ENCODE data around the gene MIER3. TPM values are rescaled to one million over a fixed set of nuclear protein-coding genes. Genes with fewer than 3 reads are reported as not detected.
A peak's percentile ranks its signal among the peaks of the same experiment; 100 is the strongest.

Gene MIER3
- total and polyA plus RNA-seq, 9 of the 15 experiments (the other 6 are each of a cell fraction or from before 2014, with no cell fraction given), result 4.1 to 29.3 (median 13.0) TPM

DNA sequence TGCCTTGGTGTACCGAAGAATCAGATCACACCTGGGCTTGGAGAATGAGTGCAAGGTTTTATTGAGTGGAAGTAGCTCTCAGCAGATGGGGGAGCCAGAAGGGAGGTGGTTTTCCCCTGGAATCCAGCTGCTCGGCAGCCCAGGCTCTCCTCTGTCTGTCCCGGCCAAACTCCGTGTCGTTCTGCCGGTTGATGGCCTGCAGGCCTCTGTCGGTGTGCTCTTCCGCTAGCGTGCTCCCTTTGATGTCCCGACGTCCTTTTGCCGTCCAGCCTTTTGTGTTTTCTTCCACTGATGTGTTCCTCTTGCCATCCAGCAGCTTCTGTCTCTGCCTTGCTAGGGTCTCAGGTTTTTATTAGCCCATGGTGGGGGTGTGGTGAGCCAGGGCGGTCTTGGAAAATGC lies 28.0 kb upstream of the MIER3 start:
- DNase-seq (ENCODE audit: extremely low read depth in 1 of 4, low spot score in 3 of 4), result no peak
- in situ Hi-C loops (cut with MboI), result no loop called here

More for the DNA sequence above, 28.0 kb upstream of the MIER3 start:
- Histone ChIP-seq H3K27ac (ENCODE audit: extremely low read depth, low read depth, low read length) (no peak overlapping the region), H3K9me1 (ENCODE audit: control insufficient read depth, insufficient read depth, low read length) (no peaks in the 10 kb centered on the region), H4K20me1 (replicated peaks; ENCODE audit: control insufficient read depth, insufficient read depth, low read length) (no peaks in the 10 kb centered on the region), H3K4me3 (no peak overlapping the region), H3K27me3 (ENCODE audit: control insufficient read depth in 2 of 2, insufficient read depth in 2 of 2, low read length in 2 of 2) (peaks cover 13 to 24% of the 10 kb centered on the region in 2 experiments; a peak in 3 of 5 replicates), H3K79me2 (ENCODE audit: control insufficient read depth, insufficient read depth, low read length) (no peaks in the 10 kb centered on the region), H3K4me2 (ENCODE audit: insufficient read depth, low read length) (peak overlapping the region; percentile 10; the same call in 1 of the 2 replicates), H3K9ac (ENCODE audit: insufficient read depth in 1 of 2, low read depth in 2 of 2, low read length in 2 of 2) (no peak overlapping the region), H2AFZ (ENCODE audit: low read depth, low read length) (no peak overlapping the region), H3K9me3 (replicated peaks; ENCODE audit: control insufficient read depth, insufficient read depth, low read depth, low read length) (no peaks in the 10 kb centered on the region), H3K36me3 (ENCODE audit: control insufficient read depth, insufficient read depth, low read length) (no peaks in the 10 kb centered on the region), H3K4me1 (replicated peaks in 1 of 2; ENCODE audit: control insufficient read depth in 2 of 2, insufficient read depth in 2 of 2, low read length in 2 of 2) (no peaks in the 10 kb centered on the region)
- intact Hi-C loops (cut with micrococcal nuclease), result loop anchor here (10.0 kb wide), 1 partner anchor 75 kb away; the partner anchor contains the start of gene SETD9
- FAIRE-seq, result no peak
- 20% methylated on average over 13 of the region's 13 CpGs for WGBS (ENCODE audit: insufficient coverage, low coverage, missing lambda C conversion rate)
- ATAC-seq, result no peak
- TF ChIP-seq, protein P1, sequence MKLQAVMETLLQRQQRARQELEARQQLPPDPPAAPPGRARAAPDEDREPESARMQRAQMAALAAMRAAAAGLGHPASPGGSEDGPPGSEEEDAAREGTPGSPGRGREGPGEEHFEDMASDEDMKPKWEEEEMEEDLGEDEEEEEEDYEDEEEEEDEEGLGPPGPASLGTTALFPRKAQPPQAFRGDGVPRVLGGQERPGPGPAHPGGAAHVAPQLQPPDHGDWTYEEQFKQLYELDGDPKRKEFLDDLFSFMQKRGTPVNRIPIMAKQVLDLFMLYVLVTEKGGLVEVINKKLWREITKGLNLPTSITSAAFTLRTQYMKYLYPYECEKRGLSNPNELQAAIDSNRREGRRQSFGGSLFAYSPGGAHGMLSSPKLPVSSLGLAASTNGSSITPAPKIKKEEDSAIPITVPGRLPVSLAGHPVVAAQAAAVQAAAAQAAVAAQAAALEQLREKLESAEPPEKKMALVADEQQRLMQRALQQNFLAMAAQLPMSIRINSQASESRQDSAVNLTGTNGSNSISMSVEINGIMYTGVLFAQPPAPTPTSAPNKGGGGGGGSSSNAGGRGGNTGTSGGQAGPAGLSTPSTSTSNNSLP (IDR thresholded peaks at IDR 0.05; ENCODE audit: borderline replicate concordance, low read depth, low read length), result no peak
- TF ChIP-seq ZNF24 (IDR thresholded peaks at IDR 0.05) (no peak), SAFB (IDR thresholded peaks at IDR 0.05; ENCODE audit: borderline replicate concordance, low read depth, low read length) (no peak), NFE2 (IDR thresholded peaks at IDR 0.05; ENCODE audit: low read depth) (no peak), CHD1 (IDR thresholded peaks at IDR 0.05; ENCODE audit: low read length) (no peak), KDM5B (IDR thresholded peaks at IDR 0.05; ENCODE audit: insufficient replicate concordance, low read depth, low read length) (no peak), ZNF133 (CRISPR knock-in tag; IDR thresholded peaks at IDR 0.05) (no peak), ZNF232 (CRISPR knock-in tag; IDR thresholded peaks at IDR 0.05) (no peak), TARDBP (IDR thresholded peaks at IDR 0.05) (no peak)
- BruUV-seq (replicated peaks), result no TSS peak
- CTCF ChIA-PET (ENCODE audit: low intra/inter-chr PET ratio), result no interaction called here
- POLR2A ChIA-PET, result interaction anchor here (0.5 kb wide), 1 partner anchor 264 kb away, joined by 5 read pairs; no protein-coding TSS in a partner anchor
